OCI-LY3 (cell line): ENCODE results near the gene ITIH3.

Source experiments
- CTCF ChIP-seq: fragments of 200-600, 300-600 bp; sonication (generic); IDR thresholded peaks from 2 replicates; pipeline ENCODE4 v1.5.1; 2014; ENCODE audit warnings: antibody characterized with exemption, low read length, low read depth
- EZH2phosphoT487 ChIP-seq: fragments of 200-600 bp; shearing (Covaris generic); IDR thresholded peaks from 2 replicates; pipeline ENCODE4 v1.6.1; 2018; ENCODE audit warnings: antibody characterized with exemption, mixed run types, low read depth

GRCh38 chr3:52820736-52821135 lies 26.1 kb downstream of the ITIH3 start:
- peak; percentile 88 for TF ChIP-seq CTCF
- no peak for TF ChIP-seq EZH2phosphoT487
